ENCODE results near the gene MAN2A1.

Gene MAN2A1

DNA sequence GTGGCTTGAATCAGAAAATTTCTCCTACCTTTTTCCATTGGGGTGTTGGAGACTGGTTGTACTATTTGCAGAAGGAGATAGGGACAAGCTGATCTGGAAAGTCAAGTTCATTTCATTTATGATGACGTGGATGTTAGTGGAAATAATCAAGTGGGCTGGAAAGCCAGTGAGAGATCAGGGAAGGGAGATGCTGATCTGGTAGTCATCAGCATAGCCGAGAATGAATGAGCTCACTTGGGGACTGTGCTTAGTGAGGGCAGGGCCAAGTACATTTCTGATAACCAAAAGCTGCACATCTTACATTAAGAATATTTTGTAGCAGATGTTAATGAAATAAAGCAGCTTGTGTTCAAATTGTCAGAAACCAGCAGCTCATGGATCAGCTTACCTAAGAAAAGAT lies 12.1 kb downstream of the MAN2A1 start:
- peaks cover 6% of the 10 kb centered on the region for H3K4me1 ChIP-seq (ENCODE audit: control insufficient read depth, insufficient read depth, low read length)
- no peak overlapping the region for H3K4me3 ChIP-seq (ENCODE audit: low read length)
- H3K36me3 ChIP-seq (ENCODE audit: control insufficient read depth, insufficient read depth, low read length) = no peaks in the 10 kb centered on the region
- H3K9ac ChIP-seq (ENCODE audit: low read length) = no peak overlapping the region
- H3K27me3 ChIP-seq (ENCODE audit: control insufficient read depth, insufficient read depth, low read length) = no peaks in the 10 kb centered on the region
- no peak overlapping the region for H3K27ac ChIP-seq (ENCODE audit: low read depth, low read length)

DNA sequence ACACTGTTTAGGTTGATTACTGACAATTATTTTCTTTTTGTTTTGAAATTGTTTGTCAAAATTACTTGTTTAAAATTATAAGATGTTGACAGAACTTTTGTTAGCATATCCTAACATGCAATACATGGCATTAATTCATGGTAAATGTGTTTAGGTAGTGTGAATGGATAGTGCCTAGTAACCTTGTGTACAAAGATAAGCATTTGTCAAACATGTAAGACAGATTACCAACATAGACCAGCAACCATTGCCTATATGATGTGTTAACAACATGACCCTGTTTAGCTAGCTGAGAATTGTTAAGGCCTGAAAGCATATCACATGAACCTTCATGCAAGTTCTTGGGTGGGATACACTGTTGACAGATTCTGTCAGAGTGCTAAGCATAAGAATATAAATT lies 13.4 kb downstream of the MAN2A1 start:
- H3K9ac ChIP-seq (ENCODE audit: low read length) = no peak overlapping the region
- no peaks in the 10 kb centered on the region for H3K36me3 ChIP-seq (ENCODE audit: control insufficient read depth, insufficient read depth, low read length)
- no peak overlapping the region for H3K4me3 ChIP-seq (ENCODE audit: low read length)
- H3K27me3 ChIP-seq (ENCODE audit: control insufficient read depth, insufficient read depth, low read length) = no peaks in the 10 kb centered on the region
- no peak overlapping the region for H3K27ac ChIP-seq (ENCODE audit: low read depth, low read length)
- peaks cover 6% of the 10 kb centered on the region for H3K4me1 ChIP-seq (ENCODE audit: control insufficient read depth, insufficient read depth, low read length)

DNA sequence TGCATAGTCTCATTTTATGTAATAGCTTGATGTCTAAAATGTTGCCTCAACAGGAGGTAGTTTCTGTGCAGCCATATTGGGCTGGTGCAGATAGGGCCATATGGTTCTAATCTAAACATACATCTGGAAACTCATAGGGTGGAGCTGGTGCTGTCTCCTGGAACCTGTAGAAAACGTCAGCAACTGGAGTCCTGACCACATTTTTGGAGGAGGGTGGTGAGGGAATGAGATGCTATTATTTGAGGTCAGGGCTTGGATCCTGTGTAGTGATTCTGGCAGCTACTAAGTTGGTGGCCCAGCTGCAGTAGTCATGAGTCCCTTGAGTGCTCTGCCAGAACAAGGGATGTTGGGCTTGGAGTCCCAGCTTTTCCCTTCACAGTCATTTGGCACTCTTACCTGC lies 14.1 kb downstream of the MAN2A1 start:
- Histone ChIP-seq H3K27ac (ENCODE audit: low read depth, low read length) (no peak overlapping the region), H3K4me3 (ENCODE audit: low read length) (no peak overlapping the region)

DNA sequence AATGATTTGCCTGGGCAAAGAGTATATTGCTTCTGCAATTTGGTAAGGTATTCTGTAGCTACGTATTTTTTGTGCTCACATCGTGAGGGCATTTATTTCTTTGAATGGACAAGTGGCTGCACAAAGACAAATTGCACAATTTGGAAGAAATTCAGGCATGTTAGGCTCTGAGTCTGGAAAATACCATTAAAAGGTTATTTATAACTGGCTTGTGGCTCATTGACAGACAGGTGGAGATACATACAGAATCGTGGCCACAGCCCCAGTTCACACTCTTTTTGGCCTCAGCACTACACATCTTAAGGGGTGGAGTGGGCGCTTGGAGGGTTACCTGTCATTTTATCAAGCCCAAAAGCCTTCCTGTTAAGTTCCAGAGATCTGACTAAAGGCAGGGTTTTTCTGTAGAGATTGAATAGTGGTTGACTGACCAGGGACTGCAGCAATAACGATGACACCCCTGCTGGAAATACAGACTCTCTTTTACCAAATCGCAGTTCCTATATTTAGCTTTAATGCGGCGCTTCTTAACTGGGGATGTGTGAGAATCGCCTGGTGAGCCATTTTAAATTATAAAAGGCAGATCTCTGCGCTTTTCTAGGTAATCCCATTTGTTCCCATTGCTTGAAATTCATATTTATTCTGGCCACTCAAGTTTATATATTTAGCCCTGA lies 14.7 kb downstream of the MAN2A1 start:
- no peak overlapping the region for H3K9ac ChIP-seq (ENCODE audit: low read length)
- no peaks in the 10 kb centered on the region for H3K36me3 ChIP-seq (ENCODE audit: control insufficient read depth, insufficient read depth, low read length)
- H3K27me3 ChIP-seq (ENCODE audit: control insufficient read depth, insufficient read depth, low read length) = no peaks in the 10 kb centered on the region
- H3K27ac ChIP-seq (ENCODE audit: low read depth, low read length) = no peak overlapping the region
- H3K4me3 ChIP-seq (ENCODE audit: low read length) = no peak overlapping the region
- peaks cover 6% of the 10 kb centered on the region for H3K4me1 ChIP-seq (ENCODE audit: control insufficient read depth, insufficient read depth, low read length)

More for the DNA sequence above, 14.1 kb downstream of the MAN2A1 start:
- H3K4me1 ChIP-seq (ENCODE audit: control insufficient read depth, insufficient read depth, low read length) = peaks cover 6% of the 10 kb centered on the region
- no peaks in the 10 kb centered on the region for H3K27me3 ChIP-seq (ENCODE audit: control insufficient read depth, insufficient read depth, low read length)
- no peak overlapping the region for H3K9ac ChIP-seq (ENCODE audit: low read length)
- H3K36me3 ChIP-seq (ENCODE audit: control insufficient read depth, insufficient read depth, low read length) = no peaks in the 10 kb centered on the region

DNA sequence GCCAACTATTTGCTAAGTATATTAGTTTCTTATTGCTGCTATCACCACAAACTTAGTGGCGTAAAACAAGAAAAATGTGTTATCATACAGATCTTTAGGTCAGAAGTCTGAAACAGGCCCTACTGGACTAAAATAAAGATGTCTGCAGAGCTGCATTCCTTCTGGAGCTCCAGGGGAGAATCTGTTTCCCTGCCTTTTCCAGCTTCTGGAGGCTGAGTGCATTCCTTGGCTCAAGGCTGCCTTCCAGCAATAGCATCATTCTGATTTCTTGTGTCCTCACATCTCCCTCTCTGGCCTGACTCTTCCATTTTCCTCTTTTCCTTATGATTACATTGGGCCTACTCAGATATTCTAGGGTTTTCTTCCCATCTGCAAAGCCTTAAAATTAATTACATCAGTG lies 15.9 kb downstream of the MAN2A1 start:
- Histone ChIP-seq H3K27ac (ENCODE audit: low read depth, low read length) (no peak overlapping the region), H3K36me3 (ENCODE audit: control insufficient read depth, insufficient read depth, low read length) (no peaks in the 10 kb centered on the region), H3K9ac (ENCODE audit: low read length) (no peak overlapping the region), H3K27me3 (ENCODE audit: control insufficient read depth, insufficient read depth, low read length) (no peaks in the 10 kb centered on the region), H3K4me1 (ENCODE audit: control insufficient read depth, insufficient read depth, low read length) (peaks cover 6% of the 10 kb centered on the region), H3K4me3 (ENCODE audit: low read length) (no peak overlapping the region)

DNA sequence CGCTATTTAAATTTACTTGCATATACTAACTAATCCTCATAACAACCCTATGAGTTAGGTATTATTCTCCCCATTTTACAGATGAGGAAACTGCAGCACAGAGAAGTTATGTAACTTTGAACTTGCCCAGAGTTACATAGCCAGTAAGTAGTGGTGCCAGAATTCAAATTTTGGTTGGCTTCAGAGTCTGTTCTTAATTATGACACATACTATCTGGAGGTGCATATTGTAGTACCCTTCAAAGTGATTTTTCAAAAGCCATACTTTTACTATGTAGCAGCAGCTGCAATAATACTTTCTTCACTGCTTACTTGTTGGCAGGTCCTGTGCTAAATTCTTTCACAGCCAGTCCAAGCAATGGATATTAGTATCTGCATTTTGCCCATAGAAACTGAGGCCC lies 16.4 kb downstream of the MAN2A1 start:
- H3K4me3 ChIP-seq (ENCODE audit: low read length) = no peak overlapping the region
- no peaks in the 10 kb centered on the region for H3K36me3 ChIP-seq (ENCODE audit: control insufficient read depth, insufficient read depth, low read length)
- H3K4me1 ChIP-seq (ENCODE audit: control insufficient read depth, insufficient read depth, low read length) = peaks cover 6% of the 10 kb centered on the region
- no peak overlapping the region for H3K27ac ChIP-seq (ENCODE audit: low read depth, low read length)
- no peak overlapping the region for H3K9ac ChIP-seq (ENCODE audit: low read length)
- no peaks in the 10 kb centered on the region for H3K27me3 ChIP-seq (ENCODE audit: control insufficient read depth, insufficient read depth, low read length)

DNA sequence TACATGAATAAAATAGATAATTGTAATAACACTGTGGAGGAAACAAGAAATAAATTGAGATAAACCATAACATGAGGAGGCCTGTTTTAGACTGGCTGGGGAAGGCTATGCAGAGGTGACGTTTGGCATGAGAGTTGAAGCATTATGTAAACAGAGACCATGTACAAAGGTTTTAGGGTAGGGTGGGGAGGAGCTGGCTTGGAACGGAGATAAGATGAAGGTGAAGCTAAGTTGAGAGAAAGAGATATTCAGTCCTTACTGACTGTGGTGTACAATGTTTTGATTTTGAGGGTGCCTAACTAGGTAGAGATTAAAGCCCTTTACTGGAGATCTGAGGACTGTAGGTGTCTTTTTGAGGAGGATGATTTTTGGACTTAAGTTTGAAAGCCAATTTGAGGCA lies 17.8 kb downstream of the MAN2A1 start:
- Histone ChIP-seq H3K27me3 (ENCODE audit: control insufficient read depth, insufficient read depth, low read length) (no peaks in the 10 kb centered on the region), H3K27ac (ENCODE audit: low read depth, low read length) (no peak overlapping the region), H3K36me3 (ENCODE audit: control insufficient read depth, insufficient read depth, low read length) (no peaks in the 10 kb centered on the region), H3K4me3 (ENCODE audit: low read length) (no peak overlapping the region), H3K9ac (ENCODE audit: low read length) (no peak overlapping the region), H3K4me1 (ENCODE audit: control insufficient read depth, insufficient read depth, low read length) (peaks cover 6% of the 10 kb centered on the region)

DNA sequence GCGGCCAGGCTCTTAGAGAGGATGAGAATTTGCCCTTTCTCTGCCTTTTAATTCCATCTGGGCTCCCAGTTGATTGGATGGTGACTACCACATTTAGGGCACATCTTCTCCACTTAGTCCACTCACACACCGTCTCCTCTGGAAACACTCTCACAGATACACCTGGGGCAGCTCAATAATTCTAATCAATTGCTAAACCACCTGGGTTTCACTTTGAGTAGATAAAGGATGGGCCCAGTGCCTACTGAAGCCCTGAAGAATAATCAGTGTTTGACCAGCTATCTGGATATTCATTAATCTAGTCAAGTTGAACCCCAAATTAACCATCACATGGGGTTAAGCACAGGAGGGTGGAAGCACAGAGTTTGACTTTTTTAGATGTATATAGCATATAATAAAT lies 19.1 kb downstream of the MAN2A1 start:
- Histone ChIP-seq H3K4me1 (ENCODE audit: control insufficient read depth, insufficient read depth, low read length) (peaks cover 6% of the 10 kb centered on the region), H3K9ac (ENCODE audit: low read length) (no peak overlapping the region), H3K27me3 (ENCODE audit: control insufficient read depth, insufficient read depth, low read length) (no peaks in the 10 kb centered on the region), H3K36me3 (ENCODE audit: control insufficient read depth, insufficient read depth, low read length) (no peaks in the 10 kb centered on the region), H3K4me3 (ENCODE audit: low read length) (no peak overlapping the region), H3K27ac (ENCODE audit: low read depth, low read length) (no peak overlapping the region)

DNA sequence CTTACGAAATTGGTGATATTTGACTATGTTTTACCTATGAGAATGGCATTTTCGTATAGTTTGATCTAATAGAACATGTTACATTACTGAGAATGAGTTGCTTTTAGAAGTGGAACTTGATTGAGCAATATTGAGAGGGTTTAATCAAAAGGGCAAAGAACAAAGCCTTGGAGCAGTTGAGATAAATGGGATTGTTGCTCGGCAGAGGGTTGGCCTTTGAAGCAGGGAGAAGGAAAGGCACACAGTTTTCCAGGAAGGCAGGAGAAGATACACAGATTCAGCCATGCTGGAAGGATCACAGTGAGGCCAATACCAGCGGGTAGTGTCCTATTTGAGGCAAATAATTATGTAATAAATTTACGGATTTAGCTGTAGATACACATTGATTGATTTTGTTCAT lies 19.5 kb downstream of the MAN2A1 start:
- Histone ChIP-seq H3K4me3 (ENCODE audit: low read length) (no peak overlapping the region), H3K27ac (ENCODE audit: low read depth, low read length) (no peak overlapping the region), H3K27me3 (ENCODE audit: control insufficient read depth, insufficient read depth, low read length) (no peaks in the 10 kb centered on the region), H3K4me1 (ENCODE audit: control insufficient read depth, insufficient read depth, low read length) (peaks cover 3% of the 10 kb centered on the region), H3K9ac (ENCODE audit: low read length) (no peak overlapping the region), H3K36me3 (ENCODE audit: control insufficient read depth, insufficient read depth, low read length) (no peaks in the 10 kb centered on the region)

DNA sequence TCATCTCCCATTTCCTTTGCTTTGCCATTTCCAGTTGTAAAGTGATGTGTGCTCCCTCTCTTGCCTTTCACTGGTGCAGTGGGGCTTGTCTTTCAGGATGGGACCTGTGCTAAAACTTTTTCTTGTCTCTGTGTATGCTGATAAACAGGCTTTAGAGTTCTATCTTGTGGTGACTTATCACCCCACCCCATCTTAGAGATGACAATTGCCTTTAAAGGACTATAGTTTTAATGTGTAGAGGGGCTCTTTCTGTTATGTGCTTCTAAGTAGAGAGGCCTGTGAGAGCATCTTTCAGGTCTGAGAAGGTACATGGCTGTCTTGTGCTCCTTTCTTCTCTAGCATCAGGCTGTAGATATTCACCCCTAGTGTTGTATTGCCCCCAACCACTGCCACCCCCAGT lies 21.9 kb downstream of the MAN2A1 start:
- Histone ChIP-seq H3K4me3 (ENCODE audit: low read length) (no peak overlapping the region), H3K9ac (ENCODE audit: low read length) (no peak overlapping the region), H3K36me3 (ENCODE audit: control insufficient read depth, insufficient read depth, low read length) (no peaks in the 10 kb centered on the region), H3K27me3 (ENCODE audit: control insufficient read depth, insufficient read depth, low read length) (no peaks in the 10 kb centered on the region), H3K4me1 (ENCODE audit: control insufficient read depth, insufficient read depth, low read length) (no peaks in the 10 kb centered on the region), H3K27ac (ENCODE audit: low read depth, low read length) (no peak overlapping the region)

DNA sequence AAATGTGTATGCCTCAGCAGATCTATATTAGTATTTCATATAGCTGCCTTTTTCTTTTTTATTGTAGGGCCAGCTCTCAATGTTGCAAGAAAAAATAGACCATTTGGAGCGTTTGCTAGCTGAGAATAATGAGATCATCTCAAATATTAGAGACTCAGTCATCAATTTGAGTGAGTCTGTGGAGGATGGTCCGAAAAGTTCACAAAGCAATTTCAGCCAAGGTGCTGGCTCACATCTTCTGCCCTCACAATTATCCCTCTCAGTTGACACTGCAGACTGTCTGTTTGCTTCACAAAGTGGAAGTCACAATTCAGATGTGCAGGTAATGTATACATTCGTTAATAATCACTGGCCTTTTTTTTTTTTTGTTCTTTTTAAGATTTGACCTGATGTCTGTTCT lies 23.7 kb downstream of the MAN2A1 start:
- H3K4me3 ChIP-seq (ENCODE audit: low read length) = no peak overlapping the region
- H3K9ac ChIP-seq (ENCODE audit: low read length) = no peak overlapping the region
- H3K27ac ChIP-seq (ENCODE audit: low read depth, low read length) = no peak overlapping the region
- no peaks in the 10 kb centered on the region for H3K27me3 ChIP-seq (ENCODE audit: control insufficient read depth, insufficient read depth, low read length)
- H3K4me1 ChIP-seq (ENCODE audit: control insufficient read depth, insufficient read depth, low read length) = no peaks in the 10 kb centered on the region
- H3K36me3 ChIP-seq (ENCODE audit: control insufficient read depth, insufficient read depth, low read length) = no peaks in the 10 kb centered on the region

DNA sequence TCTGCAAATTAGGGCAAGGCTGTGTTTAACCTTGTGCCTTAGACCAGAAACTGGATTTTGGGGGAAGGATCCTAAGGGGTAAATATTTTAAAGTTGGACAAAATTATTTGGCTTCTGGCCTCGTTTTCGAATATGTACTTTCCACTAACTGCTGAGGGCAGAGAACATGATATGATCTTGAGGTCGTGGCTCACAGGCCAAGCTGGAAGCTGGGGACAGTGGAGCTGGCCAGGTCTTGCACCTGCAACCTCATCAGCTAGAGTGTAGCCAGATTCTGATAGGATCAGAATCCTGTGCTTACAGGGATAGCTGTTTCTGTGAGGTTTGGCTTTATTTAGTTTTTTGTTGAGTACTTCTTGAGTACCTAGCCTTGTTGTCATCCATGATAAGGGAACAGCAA lies 24.9 kb downstream of the MAN2A1 start:
- no peaks in the 10 kb centered on the region for H3K36me3 ChIP-seq (ENCODE audit: control insufficient read depth, insufficient read depth, low read length)
- no peak overlapping the region for H3K4me3 ChIP-seq (ENCODE audit: low read length)
- no peaks in the 10 kb centered on the region for H3K4me1 ChIP-seq (ENCODE audit: control insufficient read depth, insufficient read depth, low read length)
- H3K9ac ChIP-seq (ENCODE audit: low read length) = no peak overlapping the region
- H3K27ac ChIP-seq (ENCODE audit: low read depth, low read length) = no peak overlapping the region
- H3K27me3 ChIP-seq (ENCODE audit: control insufficient read depth, insufficient read depth, low read length) = no peaks in the 10 kb centered on the region

DNA sequence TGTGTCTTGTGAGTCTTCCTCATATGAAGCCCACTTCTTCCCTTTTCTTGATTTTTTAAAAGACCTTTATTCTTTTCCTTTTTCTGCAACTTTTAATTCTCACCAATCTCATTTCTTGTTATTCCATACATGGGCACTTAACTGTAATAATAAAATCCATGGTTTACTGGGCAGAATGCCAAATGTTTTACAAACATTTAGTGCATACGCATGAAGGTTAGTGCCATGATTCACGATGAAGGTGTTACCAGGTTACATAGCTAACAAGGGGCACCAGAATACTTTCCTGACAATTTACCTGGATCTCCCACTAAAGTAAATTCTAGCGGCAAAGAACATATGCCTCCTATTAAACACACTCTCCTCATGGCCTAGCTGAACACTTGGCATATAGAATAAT lies 28.5 kb downstream of the MAN2A1 start:
- Histone ChIP-seq H3K4me3 (ENCODE audit: low read length) (no peak overlapping the region), H3K27ac (ENCODE audit: low read depth, low read length) (no peak overlapping the region), H3K4me1 (ENCODE audit: control insufficient read depth, insufficient read depth, low read length) (no peaks in the 10 kb centered on the region), H3K9ac (ENCODE audit: low read length) (no peak overlapping the region), H3K36me3 (ENCODE audit: control insufficient read depth, insufficient read depth, low read length) (no peaks in the 10 kb centered on the region), H3K27me3 (ENCODE audit: control insufficient read depth, insufficient read depth, low read length) (no peaks in the 10 kb centered on the region)
